Heart left ventricle (tissue), 16 donors: Measurements from ENCODE around the gene PLCH1. TPM values are rescaled to one million over a fixed set of nuclear protein-coding genes. Genes with fewer than 3 reads are reported as not detected.

ENCODE experiments used
- ATAC-seq, 4 donors: fragments of 200-7000 bp; cut with Tn5 transposase; one replicate each; pipeline ENCODE4 v1.9.1; 2020 to 2022; ENCODE audit warnings: moderate library complexity in 4 of 4, mild to moderate bottlenecking in 3 of 4, moderate number of reproducible peaks in 1 of 4
- DNase-seq, 5 donors: peaks; one replicate each; pipeline ENCODE4 v3.0.0-alpha.2; 2020
- H3K27ac ChIP-seq, 12 donors: fragments of 200-600 bp; sonication (generic) in 4 of 12; one replicate each; pipeline versions ENCODE4 v1.5.0 to v1.8.0; 2016 to 2022; ENCODE audit warnings: mild to moderate bottlenecking in 2 of 12
- H3K27me3 ChIP-seq, 9 donors: fragments of 200-600 bp; sonication (generic) in 2 of 9; one replicate each; pipeline versions ENCODE4 v1.5.1 to v1.8.0; 2016 to 2022; ENCODE audit warnings: mild to moderate bottlenecking in 3 of 9
- H3K36me3 ChIP-seq, 9 donors: fragments of 200-600 bp; sonication (generic) in 2 of 9; one replicate each; pipeline versions ENCODE4 v1.5.0 to v1.8.0; 2018 to 2022; ENCODE audit warnings: mild to moderate bottlenecking in 2 of 9
- H3K4me1 ChIP-seq, 12 donors: fragments of 200-600 bp; sonication (generic) in 4 of 12; one replicate each; pipeline versions ENCODE4 v1.5.0 to v1.8.0; 2016 to 2022; ENCODE audit warnings: mild to moderate bottlenecking in 3 of 12
- H3K4me3 ChIP-seq, 12 donors: fragments of 200-600 bp; sonication (generic) in 4 of 12; one replicate each; pipeline versions ENCODE4 v1.5.0 to v1.8.0; 2017 to 2022; ENCODE audit warnings: mild to moderate bottlenecking in 9 of 12, moderate library complexity in 4 of 12
- H3K9me3 ChIP-seq, 12 donors: fragments of 200-600 bp; sonication (generic) in 4 of 12; one replicate each; pipeline versions ENCODE4 v1.5.0 to v1.8.0; 2016 to 2022; ENCODE audit warnings: mild to moderate bottlenecking in 1 of 12
- POLR2A ChIP-seq, 2 donors: fragments of 450-650 bp; IDR thresholded peaks; one replicate each; pipeline ENCODE4 v1.6.1; 2017; ENCODE audit warnings: antibody characterized with exemption in 2 of 2, mild to moderate bottlenecking in 2 of 2, moderate library complexity in 2 of 2
- WGBS, 4 donors: extraction: QIAGEN DNeasy Blood & Tissue Kit in 2 of 4; methylation state at CpG; one replicate each; pipeline versions ENCODE4 v1.1.5 to v1.1.7; 2013 to 2018; 5-methylcytosine and 5-hydroxymethylcytosine counted together
- intact Hi-C, 10 donors: fragments of 100-400 bp; cut with DNase I; formaldehyde crosslinking; loops; one replicate each; pipeline versions ENCODE4 v1.11.1 to v1.14.2; 2022
- polyA plus RNA-seq, 2 donors: library from polyadenylated mRNA; stranded (reverse); fragments of 200-250 nt; gene quantifications; one replicate each; pipeline ENCODE4 v1.2.3, GENCODE V29; 2013
- total RNA-seq, 9 donors: library from RNA; depleted of rRNA in 2 of 9; stranded (reverse); fragments of >200 nt in 2 of 9; fragmentation: NEBNext Ultra II Directional in 3 of 9; extraction: Animal tissue kit (Norgen Biotek cat#: 25700) in 3 of 9; gene quantifications; one replicate each; pipeline versions ENCODE4 v1.1.0 to v1.2.4, GENCODE V29; 2016 to 2023
- TF ChIP-seq, protein P1 (sequence below), 12 donors: fragments of 200-600 bp; sonication (generic) in 4 of 12; IDR thresholded peaks; one replicate each; pipeline versions ENCODE4 v1.5.0 to v1.8.0; 2018 to 2022; ENCODE audit warnings: antibody characterized with exemption in 12 of 12, mild to moderate bottlenecking in 5 of 12
- donor health status: ischemic (EF 13 %, LVEDD 7.1; RV severe dilation, severe dysfunction).
- donor health status: healthy with polysubstance abuse.
- donor health status: DM: no; HTN: yes; CAD: no.
- donor health status: DM: no; HTN: no; CAD: no.
- donor health status: ischemic (EF 25% LVEDD 6.9; RV normal size, moderate dysfunction).
- donor health status: ischemic (EF 25% LVEDD 5.7; RV mildly dilated, moderate dysfunction).
- donor health status: healthy.
- donor health status: DM: yes; HTN: yes; CAD: no.
- donor health status: ischemic (EF 35%, LVEDD 5.7; RV mildly dilated, moderate dysfunction).
- donor health status: nonischemic (EF 11% LVEDD 7.7; RV severe dilation, severe dysfunction).
- donor health status: DM: yes; HTN: yes; CAD: no.
- donor health status: PGD.
- donor health status: ischemic (EF 29% LVEDD 5.4; RV normal size, mild dysfunction).
- donor health status: nonischemic (EF 23%, LVEDD 6.1; RV moderate dilation, normal function).

Gene PLCH1
- total and polyA plus RNA-seq, 11 donors = 0.07 to 2.7 (median 0.23) TPM

DNA sequence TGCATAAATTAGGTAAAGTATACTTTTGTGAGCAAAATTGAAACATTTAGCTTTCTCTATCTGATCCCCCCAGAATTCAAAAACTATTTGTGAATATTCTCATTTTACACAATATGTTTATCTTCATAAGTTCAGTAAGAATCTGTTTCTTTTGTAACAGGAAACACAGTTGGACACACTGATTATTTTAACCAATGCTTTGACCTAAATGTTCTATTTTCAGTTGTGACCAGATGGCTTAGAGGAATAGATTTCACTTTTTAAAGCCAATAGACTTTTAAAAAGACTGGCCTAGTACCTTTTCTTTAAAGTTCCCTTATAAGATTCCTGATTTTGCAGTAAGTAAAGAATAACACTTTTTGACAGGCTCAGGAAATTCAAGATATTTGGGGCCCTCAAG lies 377.4 kb downstream of the PLCH1 start:
- TF ChIP-seq, protein P1, sequence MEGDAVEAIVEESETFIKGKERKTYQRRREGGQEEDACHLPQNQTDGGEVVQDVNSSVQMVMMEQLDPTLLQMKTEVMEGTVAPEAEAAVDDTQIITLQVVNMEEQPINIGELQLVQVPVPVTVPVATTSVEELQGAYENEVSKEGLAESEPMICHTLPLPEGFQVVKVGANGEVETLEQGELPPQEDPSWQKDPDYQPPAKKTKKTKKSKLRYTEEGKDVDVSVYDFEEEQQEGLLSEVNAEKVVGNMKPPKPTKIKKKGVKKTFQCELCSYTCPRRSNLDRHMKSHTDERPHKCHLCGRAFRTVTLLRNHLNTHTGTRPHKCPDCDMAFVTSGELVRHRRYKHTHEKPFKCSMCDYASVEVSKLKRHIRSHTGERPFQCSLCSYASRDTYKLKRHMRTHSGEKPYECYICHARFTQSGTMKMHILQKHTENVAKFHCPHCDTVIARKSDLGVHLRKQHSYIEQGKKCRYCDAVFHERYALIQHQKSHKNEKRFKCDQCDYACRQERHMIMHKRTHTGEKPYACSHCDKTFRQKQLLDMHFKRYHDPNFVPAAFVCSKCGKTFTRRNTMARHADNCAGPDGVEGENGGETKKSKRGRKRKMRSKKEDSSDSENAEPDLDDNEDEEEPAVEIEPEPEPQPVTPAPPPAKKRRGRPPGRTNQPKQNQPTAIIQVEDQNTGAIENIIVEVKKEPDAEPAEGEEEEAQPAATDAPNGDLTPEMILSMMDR (IDR thresholded peaks at IDR 0.05) = no peak
- TF ChIP-seq POLR2A (IDR thresholded peaks at IDR 0.05) = no peak
- H3K36me3 ChIP-seq = no peaks in the 10 kb centered on the region
- no peak overlapping the region for H3K4me3 ChIP-seq
- peaks cover 0 to 54% (median 18%) of the 10 kb centered on the region in 12 donors for H3K4me1 ChIP-seq
- H3K27me3 ChIP-seq = no peaks in the 10 kb centered on the region
- no peak for ATAC-seq
- H3K9me3 ChIP-seq = peaks cover 0 to 23% (median 6%) of the 10 kb centered on the region in 12 donors
- DNase-seq = no peak
- intact Hi-C loops = loop anchor here in 1 of 10 donors (5.0 kb wide), 1 partner anchor 505 kb away; the partner anchor contains the start of gene GMPS
- peak overlapping the region in 7 of 12 donors; percentile 8 to 73 (median 42) for H3K27ac ChIP-seq

DNA sequence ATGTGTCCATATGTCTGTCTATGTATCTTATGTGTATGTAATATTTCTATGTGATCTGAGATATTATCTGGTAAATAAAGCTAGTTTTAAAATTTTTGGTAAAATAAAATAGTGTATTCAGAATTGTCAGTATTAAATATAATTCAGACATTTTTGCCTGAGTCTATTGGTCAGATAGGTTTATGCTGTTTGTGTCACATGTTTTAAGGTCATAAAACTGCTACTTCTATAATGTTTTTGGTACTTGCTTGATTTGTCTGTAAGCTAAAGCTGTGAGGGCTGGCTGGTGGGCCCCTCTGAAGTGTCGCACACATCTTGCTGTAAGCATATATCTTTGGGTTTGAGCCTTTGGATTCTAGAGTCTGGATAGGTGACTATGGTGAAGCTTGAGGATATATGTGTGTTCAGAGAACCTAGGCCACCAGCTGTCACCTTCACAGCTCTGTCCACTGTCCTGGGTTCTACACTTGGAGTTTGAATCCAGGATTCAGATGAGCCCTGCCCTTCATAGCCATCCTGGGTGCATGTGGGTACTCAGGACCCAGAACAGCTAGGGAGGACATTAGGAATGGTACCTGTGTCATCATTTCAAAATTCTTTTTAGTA lies 379.6 kb downstream of the PLCH1 start:
- 39 to 100% (median 93%) methylated on average over 1 of the region's 1 CpG for WGBS, 4 donors
- intact Hi-C loops = loop anchor here in 1 of 10 donors (5.0 kb wide), 1 partner anchor 507 kb away; the partner anchor contains the start of gene GMPS
- Histone ChIP-seq H3K36me3 (no peaks in the 10 kb centered on the region), H3K9me3 (peaks cover 0 to 23% (median 6%) of the 10 kb centered on the region in 12 donors), H3K27me3 (no peaks in the 10 kb centered on the region), H3K4me1 (peaks cover 0 to 34% (median 11%) of the 10 kb centered on the region in 12 donors), H3K27ac (no peak overlapping the region), H3K4me3 (no peak overlapping the region)
- ATAC-seq (no peak), DNase-seq (no peak)
- TF ChIP-seq, protein P1 (IDR thresholded peaks at IDR 0.05) = no peak
- TF ChIP-seq POLR2A (IDR thresholded peaks at IDR 0.05) = no peak

DNA sequence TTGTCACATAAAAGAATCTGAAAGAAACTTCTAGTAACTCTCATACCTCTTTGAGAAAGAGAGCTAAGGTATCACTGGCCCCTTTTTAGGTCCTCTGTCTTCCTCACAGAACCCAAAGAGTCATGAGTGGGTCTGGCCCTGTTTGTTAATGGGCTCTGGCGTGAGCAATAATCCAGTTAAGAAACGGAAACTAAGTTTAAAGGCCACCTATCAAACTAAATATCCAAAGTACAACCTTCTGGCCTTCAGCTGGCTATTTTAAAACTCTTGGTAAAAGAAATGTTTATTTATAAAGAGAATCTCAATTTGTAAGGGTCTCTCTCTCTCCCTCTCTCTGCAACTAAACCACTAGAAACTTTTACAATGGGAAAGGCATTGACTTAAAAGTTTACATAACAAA lies 380.4 kb downstream of the PLCH1 start:
- intact Hi-C loops = no loop called here
- TF ChIP-seq, protein P1 (IDR thresholded peaks at IDR 0.05) = no peak
- no peak for TF ChIP-seq POLR2A (IDR thresholded peaks at IDR 0.05)
- no peak for DNase-seq
- Histone ChIP-seq H3K9me3 (peaks cover 0 to 23% (median 6%) of the 10 kb centered on the region in 12 donors), H3K4me3 (no peak overlapping the region), H3K27ac (peak overlapping the region in 4 of 12 donors; percentile 21 to 40 (median 26)), H3K4me1 (peaks cover 0 to 27% (median 5%) of the 10 kb centered on the region in 12 donors), H3K36me3 (no peaks in the 10 kb centered on the region), H3K27me3 (no peaks in the 10 kb centered on the region)
- 63 to 98% (median 79%) methylated on average over 2 of the region's 2 CpGs for WGBS, 4 donors
- ATAC-seq = no peak

DNA sequence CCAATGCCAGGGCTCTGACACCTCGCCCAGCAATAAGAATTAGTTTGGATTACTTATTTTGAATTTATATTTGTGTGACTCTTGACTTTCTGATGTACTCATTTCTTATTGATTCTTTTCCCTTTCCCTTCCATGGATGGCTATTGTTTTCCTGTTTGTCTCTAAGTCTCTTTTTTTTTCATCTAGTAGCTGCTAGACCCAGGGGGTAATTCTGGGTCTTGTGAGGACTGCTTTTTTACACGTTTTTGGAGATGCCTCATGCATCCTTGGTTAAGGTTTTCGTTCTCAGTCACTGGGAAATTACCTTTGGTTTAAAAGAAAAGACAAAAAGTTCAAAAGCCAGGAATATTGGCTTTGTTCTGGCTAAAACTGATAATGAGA lies 381.2 kb downstream of the PLCH1 start:
- Histone ChIP-seq H3K4me3 (no peak overlapping the region), H3K27me3 (no peaks in the 10 kb centered on the region), H3K4me1 (peaks cover 0 to 19% (median 3%) of the 10 kb centered on the region in 12 donors), H3K9me3 (peaks cover 0 to 23% (median 6%) of the 10 kb centered on the region in 12 donors), H3K36me3 (no peaks in the 10 kb centered on the region), H3K27ac (no peak overlapping the region)
- intact Hi-C loops = no loop called here
- DNase-seq (no peak), ATAC-seq (no peak)
- 40 to 49% (median 42%) methylated on average over 3 of the region's 3 CpGs for WGBS, 4 donors
- no peak for TF ChIP-seq POLR2A (IDR thresholded peaks at IDR 0.05)
